Neural progenitor cell (in vitro differentiated cells): ENCODE data around the gene CRIP2. TPM values are rescaled to one million over a fixed set of nuclear protein-coding genes. Genes with fewer than 3 reads are reported as not detected.

Source experiments
- DNase-seq: peaks from one replicate; pipeline ENCODE4 v3.0.0-alpha.2; 2016; ENCODE audit warnings: low spot score
- H2AFZ ChIP-seq: fragments of 200-600 bp; sonication (generic); replicated peaks from 2 replicates; pipeline ENCODE4 v1.6.1; 2016; ENCODE audit warnings: antibody characterized with exemption
- H3F3A ChIP-seq: fragments of 200-600 bp; sonication (generic); 2 replicates; pipeline ENCODE4 v1.6.1; 2016; ENCODE audit warnings: antibody characterized with exemption, low read depth
- H3K27ac ChIP-seq: fragments of 200-600 bp; sonication (generic); 2 replicates; pipeline ENCODE4 v1.5.1; 2016; ENCODE audit warnings: mild to moderate bottlenecking
- H3K27me3 ChIP-seq: fragments of 200-600 bp; sonication (generic); 2 replicates; pipeline ENCODE4 v1.6.1; 2016; ENCODE audit warnings: mild to moderate bottlenecking, moderate library complexity
- H3K36me3 ChIP-seq: fragments of 200-600 bp; sonication (generic); 2 replicates; pipeline ENCODE4 v1.5.1; 2016
- H3K4me1 ChIP-seq: fragments of 200-600 bp; sonication (generic); 2 replicates; pipeline ENCODE4 v1.6.1; 2016; ENCODE audit warnings: mixed run types
- H3K4me2 ChIP-seq: fragments of 200-600 bp; sonication (generic); 2 replicates; pipeline ENCODE4 v1.6.1; 2016
- H3K4me3 ChIP-seq: fragments of 200-600 bp; sonication (generic); 2 replicates; pipeline ENCODE4 v1.5.1; 2016
- H3K79me2 ChIP-seq: fragments of 200-600 bp; sonication (generic); 2 replicates; pipeline ENCODE4 v1.6.1; 2016; ENCODE audit warnings: low read depth
- H3K9ac ChIP-seq: fragments of 200-600 bp; sonication (generic); 2 replicates; pipeline ENCODE4 v1.6.1; 2016
- H3K9me3 ChIP-seq: fragments of 200-600 bp; sonication (generic); 2 replicates; pipeline ENCODE4 v1.5.1; 2016; ENCODE audit warnings: low read depth
- H4K20me1 ChIP-seq: fragments of 200-600 bp; sonication (generic); 2 replicates; pipeline ENCODE4 v1.6.1; 2016; ENCODE audit warnings: low read depth
- H3K27ac Mint-ChIP-seq: 3 replicates; pipeline ENCODE4 v1.8.0; 2021; ENCODE audit warnings: mixed read lengths
- H3K27me3 Mint-ChIP-seq: 2 replicates; pipeline ENCODE4 v1.8.0; 2022; ENCODE audit warnings: low read depth, mild to moderate bottlenecking, inconsistent platforms, moderate library complexity, mixed read lengths; ENCODE audit not compliant: insufficient read depth
- H3K36me3 Mint-ChIP-seq: 3 replicates; pipeline ENCODE4 v1.8.0; 2021; ENCODE audit warnings: mixed read lengths
- H3K4me1 Mint-ChIP-seq: 3 replicates; pipeline ENCODE4 v1.8.0; 2021; ENCODE audit warnings: mixed read lengths
- H3K4me3 Mint-ChIP-seq: 3 replicates; pipeline ENCODE4 v1.8.0; 2021; ENCODE audit warnings: mild to moderate bottlenecking, moderate library complexity, mixed read lengths
- H3K9me3 Mint-ChIP-seq: 3 replicates; pipeline ENCODE4 v1.8.0; 2020; ENCODE audit warnings: mixed read lengths
- CTCF ChIP-seq: fragments of 200-600 bp; sonication (generic); IDR thresholded peaks from 2 replicates; pipeline ENCODE4 v1.5.1; 2017; ENCODE audit warnings: antibody characterized with exemption, mild to moderate bottlenecking
- EZH2 ChIP-seq: fragments of 200-600 bp; sonication (generic); IDR thresholded peaks from 2 replicates; pipeline ENCODE4 v1.6.1; 2017; ENCODE audit warnings: antibody characterized with exemption, mild to moderate bottlenecking, moderate library complexity
- EZH2phosphoT487 ChIP-seq: fragments of 200-600 bp; sonication (generic); IDR thresholded peaks from 2 replicates; pipeline ENCODE4 v1.6.1; 2017; ENCODE audit warnings: antibody characterized with exemption
- total RNA-seq: library from RNA; depleted of rRNA; stranded (reverse); fragments of >200 nt; gene quantifications from 2 replicates; pipeline ENCODE4 v1.2.3, GENCODE V29; 2015; ENCODE audit warnings: low replicate concordance

CRIP2 gene
- total RNA-seq, 1 donor from 2014 or later = 0.30 TPM

GRCh38 chr14:105527826-105528585, 53.4 kb downstream of the CRIP2 start:
- Histone ChIP-seq H3K9me3 (no peaks in the 10 kb centered on the region), H3F3A (no peaks in the 10 kb centered on the region), H2AFZ (peak overlapping the region; percentile 52), H3K4me1 (no peaks in the 10 kb centered on the region), H3K27me3 (peaks cover 61% of the 10 kb centered on the region), H3K4me2 (peak overlapping the region; percentile 70), H3K9ac (no peak overlapping the region), H3K27ac (no peak overlapping the region), H3K4me3 (peak overlapping the region; percentile 41), H4K20me1 (no peaks in the 10 kb centered on the region), H3K36me3 (no peaks in the 10 kb centered on the region), H3K79me2 (no peaks in the 10 kb centered on the region)
- TF ChIP-seq CTCF = peak; percentile 62
- TF ChIP-seq EZH2phosphoT487 = no peak
- H3K36me3 Mint-ChIP-seq = no peaks in the 10 kb centered on the region
- H3K4me3 Mint-ChIP-seq = peak overlapping the region; percentile 81
- peaks cover 5% of the 10 kb centered on the region for H3K4me1 Mint-ChIP-seq
- no peaks in the 10 kb centered on the region for H3K9me3 Mint-ChIP-seq
- H3K27ac Mint-ChIP-seq = no peak overlapping the region
- peak; percentile 73 for DNase-seq
- peaks cover 6% of the 10 kb centered on the region for H3K27me3 Mint-ChIP-seq

GRCh38 chr14:105528586-105529318, 54.1 kb downstream of the CRIP2 start:
- H3K27ac Mint-ChIP-seq = no peak overlapping the region
- H3K9me3 Mint-ChIP-seq = no peaks in the 10 kb centered on the region
- no peaks in the 10 kb centered on the region for H4K20me1 ChIP-seq
- H3K27me3 ChIP-seq = peaks cover 61% of the 10 kb centered on the region
- H3K4me1 ChIP-seq = no peaks in the 10 kb centered on the region
- H3K9me3 ChIP-seq = no peaks in the 10 kb centered on the region
- no peak for TF ChIP-seq EZH2
- TF ChIP-seq EZH2phosphoT487 = no peak
- no peak for TF ChIP-seq CTCF
- no peaks in the 10 kb centered on the region for H3K79me2 ChIP-seq
- H3K36me3 Mint-ChIP-seq = no peaks in the 10 kb centered on the region
- no peaks in the 10 kb centered on the region for H3F3A ChIP-seq
- H3K4me1 Mint-ChIP-seq = peaks cover 6% of the 10 kb centered on the region
- peak overlapping the region; percentile 52 for H2AFZ ChIP-seq
- H3K27me3 Mint-ChIP-seq = peaks cover 8% of the 10 kb centered on the region
- H3K36me3 ChIP-seq = no peaks in the 10 kb centered on the region
- H3K4me2 ChIP-seq = peak overlapping the region; percentile 70
- peak overlapping the region; percentile 79 for H3K4me3 Mint-ChIP-seq
- DNase-seq = no peak
- H3K4me3 ChIP-seq = no peak overlapping the region
- H3K27ac ChIP-seq = no peak overlapping the region
- H3K9ac ChIP-seq = no peak overlapping the region

- Mint-ChIP-seq H3K27ac (no peak overlapping the region), H3K9me3 (no peaks in the 10 kb centered on the region), H3K4me1 (peaks cover 6% of the 10 kb centered on the region), H3K36me3 (no peaks in the 10 kb centered on the region), H3K27me3 (peaks cover 6% of the 10 kb centered on the region), H3K4me3 (peak overlapping the region; percentile 79)
- Histone ChIP-seq H3K4me2 (no peak overlapping the region), H3F3A (no peaks in the 10 kb centered on the region), H3K36me3 (no peaks in the 10 kb centered on the region), H2AFZ (no peak overlapping the region), H4K20me1 (no peaks in the 10 kb centered on the region), H3K27me3 (peaks cover 61% of the 10 kb centered on the region), H3K27ac (no peak overlapping the region), H3K4me3 (no peak overlapping the region), H3K9me3 (no peaks in the 10 kb centered on the region), H3K4me1 (no peaks in the 10 kb centered on the region), H3K9ac (no peak overlapping the region), H3K79me2 (no peaks in the 10 kb centered on the region)
- no peak for DNase-seq
- TF ChIP-seq EZH2phosphoT487 (no peak), CTCF (no peak), EZH2 (no peak)
These were observed 54.6 kb downstream of the CRIP2 start for GRCh38 chr14:105529319-105529568.

Other genes starting within 250 kb of the CRIP2 start
- 9.0 and 15.0 TPM in 2 replicates for gene BTBD6, start 226.3 kb upstream of the CRIP2 start, total RNA-seq
- gene BRF1, start 173.8 kb upstream of the CRIP2 start, total RNA-seq = 16.9 and 40.5 TPM in 2 replicates
- gene PACS2, start 160.1 kb upstream of the CRIP2 start, total RNA-seq = 22.5 and 41.2 TPM in 2 replicates
- 0.84 TPM in 1 of 2 replicates, not detected in the other for gene TEX22, start 76.3 kb upstream of the CRIP2 start, total RNA-seq
- gene MTA1, start 55.0 kb upstream of the CRIP2 start, total RNA-seq = 59.8 and 117 TPM in 2 replicates
- 2.6 TPM in 1 of 2 replicates, not detected in the other for gene CRIP1, start 12.1 kb downstream of the CRIP2 start, total RNA-seq
- gene TEDC1, start 16.4 kb downstream of the CRIP2 start, total RNA-seq = 3.6 and 25.0 TPM in 2 replicates
- 0.90 and 3.6 TPM in 2 replicates for gene TMEM121, start 51.8 kb downstream of the CRIP2 start, total RNA-seq